Middle frontal gyrus (tissue), 1 donor: Measurements from ENCODE around the gene MASP1.
"Not testable (repeated sequence)": the region's sequence is repeated elsewhere in the genome, so short reads cannot be mapped to it uniquely, and the experiment has no call there.

Experiments used
- DNase-seq: peaks from one replicate; pipeline ENCODE4 v3.0.0-alpha.2; 2015; ENCODE audit warnings: low spot score; ENCODE audit errors: extremely low spot score

MASP1 gene

GRCh38 chr3:187230011-187230410 lies 61.5 kb downstream of the MASP1 start:
- DNase-seq = no peak

- DNase-seq = no peak
Observed at GRCh38 chr3:187228740-187229139, 62.8 kb downstream of the MASP1 start.

GRCh38 chr3:187227658-187228258 lies 63.8 kb downstream of the MASP1 start:
- DNase-seq = no peak

GRCh38 chr3:187223799-187224198 lies 67.7 kb downstream of the MASP1 start:
- DNase-seq = no peak

- DNase-seq = no peak
Observed at GRCh38 chr3:187222801-187223200, 68.7 kb downstream of the MASP1 start.

- DNase-seq = no peak
Observed at GRCh38 chr3:187215460-187215859, 76.1 kb downstream of the MASP1 start.

GRCh38 chr3:187213616-187214015 lies 77.9 kb downstream of the MASP1 start:
- no peak for DNase-seq

- DNase-seq = no peak
Observed at GRCh38 chr3:187212705-187213104, 78.8 kb downstream of the MASP1 start.

- no peak for DNase-seq
Observed at GRCh38 chr3:187212196-187212545, 79.4 kb downstream of the MASP1 start.

- no peak for DNase-seq
Observed at GRCh38 chr3:187211532-187212195, 79.9 kb downstream of the MASP1 start.

GRCh38 chr3:187210545-187211327 lies 80.8 kb downstream of the MASP1 start:
- DNase-seq = no peak

GRCh38 chr3:187210091-187210490 lies 81.4 kb downstream of the MASP1 start:
- no peak for DNase-seq

- DNase-seq = no peak
Observed at GRCh38 chr3:187209491-187209890, 82.0 kb downstream of the MASP1 start.

GRCh38 chr3:187208159-187208558 lies 83.4 kb downstream of the MASP1 start:
- DNase-seq = no peak

GRCh38 chr3:187207624-187208023 lies 83.9 kb downstream of the MASP1 start:
- no peak for DNase-seq

- no peak for DNase-seq
Observed at GRCh38 chr3:187207062-187207461, 84.5 kb downstream of the MASP1 start.

GRCh38 chr3:187205683-187206082 lies 85.9 kb downstream of the MASP1 start:
- DNase-seq = no peak

- DNase-seq = not testable (repeated sequence)
Observed at GRCh38 chr3:187199463-187200050, 92.0 kb downstream of the MASP1 start.

GRCh38 chr3:187198490-187198889 lies 93.0 kb downstream of the MASP1 start:
- DNase-seq = no peak

GRCh38 chr3:187197335-187197649 lies 94.2 kb downstream of the MASP1 start, which contains the start of gene RTP1:
Gene RTP1 (plus strand): TSS chr3:187197486. CDS start chr3:187197516, 30 bp downstream.
- DNase-seq = no peak

GRCh38 chr3:187196573-187197334 lies 94.8 kb downstream of the MASP1 start:
- DNase-seq = no peak
